Inferior parietal cortex (tissue), 1 donor: ENCODE results near the gene DNAJC6.

Experiments
- DNase-seq: peaks from one replicate; pipeline ENCODE4 v3.0.0-alpha.2; 2016; ENCODE audit errors: extremely low spot score

The DNAJC6 gene

GRCh38 chr1:65292861-65293593 is 16.3 kb upstream of the DNAJC6 start:
- no peak for DNase-seq

GRCh38 chr1:65297706-65298105 is 11.6 kb upstream of the DNAJC6 start:
- DNase-seq = no peak

GRCh38 chr1:65299328-65299727 is 10.0 kb upstream of the DNAJC6 start:
- no peak for DNase-seq

- DNase-seq = no peak
Observed at GRCh38 chr1:65308781-65309303, 501 bp upstream of the DNAJC6 start.

GRCh38 chr1:65310078-65310587 is 790 bp downstream of the DNAJC6 start:
- DNase-seq = no peak

GRCh38 chr1:65311760-65312159 is 2.4 kb downstream of the DNAJC6 start:
- DNase-seq = no peak

- no peak for DNase-seq
Observed at GRCh38 chr1:65316233-65316632, 6.9 kb downstream of the DNAJC6 start.

GRCh38 chr1:65317866-65318653 is 8.7 kb downstream of the DNAJC6 start:
- no peak for DNase-seq

- DNase-seq = peak; percentile 65
Observed at GRCh38 chr1:65319141-65319540, 9.8 kb downstream of the DNAJC6 start.

- no peak for DNase-seq
Observed at GRCh38 chr1:65319754-65320153, 10.4 kb downstream of the DNAJC6 start.

- DNase-seq = peak; percentile 59
Observed at GRCh38 chr1:65321879-65322278, 12.5 kb downstream of the DNAJC6 start.

- DNase-seq = no peak
Observed at GRCh38 chr1:65323246-65323645, 13.9 kb downstream of the DNAJC6 start.

GRCh38 chr1:65330021-65330420 is 20.7 kb downstream of the DNAJC6 start:
- DNase-seq = no peak

- DNase-seq = no peak
Observed at GRCh38 chr1:65330822-65331221, 21.5 kb downstream of the DNAJC6 start.

GRCh38 chr1:65332821-65333220 is 23.5 kb downstream of the DNAJC6 start:
- DNase-seq = peak; percentile 63

- no peak for DNase-seq
Observed at GRCh38 chr1:65334081-65334480, 24.7 kb downstream of the DNAJC6 start.

- DNase-seq = no peak
Observed at GRCh38 chr1:65339866-65340468, 30.6 kb downstream of the DNAJC6 start.

GRCh38 chr1:65341381-65341780 is 32.0 kb downstream of the DNAJC6 start:
- no peak for DNase-seq

- no peak for DNase-seq
Observed at GRCh38 chr1:65343286-65343685, 33.9 kb downstream of the DNAJC6 start.

- DNase-seq = no peak
Observed at GRCh38 chr1:65344171-65344814, 35.0 kb downstream of the DNAJC6 start.

- no peak for DNase-seq
Observed at GRCh38 chr1:65346190-65346589, 36.8 kb downstream of the DNAJC6 start.
